ENCODE measurements around the gene SLC37A1.

Gene SLC37A1

GRCh38 chr21:42555756-42556438 lies 42.2 kb downstream of the SLC37A1 start:
- Mint-ChIP-seq H3K27ac (peak overlapping the region in 1 of 3 experiments; percentile 73), H3K36me3 (ENCODE audit: low read depth) (peaks cover 4% of the 10 kb centered on the region), H3K4me1 (no peaks in the 10 kb centered on the region), H3K4me3 (no peak overlapping the region), H3K27me3 (ENCODE audit: low read depth) (peaks cover 16% of the 10 kb centered on the region), H3K9me3 (no peaks in the 10 kb centered on the region)
- no peak for TF ChIP-seq CTCF (IDR thresholded peaks at IDR 0.05; ENCODE audit: unreplicated experiment in 3 of 3)

- H3K36me3 Mint-ChIP-seq (ENCODE audit: low read depth), result no peaks in the 10 kb centered on the region
- peaks cover 22% of the 10 kb centered on the region for H3K27me3 Mint-ChIP-seq (ENCODE audit: low read depth)
- TF ChIP-seq CTCF (IDR thresholded peaks at IDR 0.05; ENCODE audit: unreplicated experiment in 3 of 3), result no peak
- H3K4me3 Mint-ChIP-seq, result no peak overlapping the region
- no peaks in the 10 kb centered on the region for H3K4me1 Mint-ChIP-seq
- H3K9me3 Mint-ChIP-seq, result no peaks in the 10 kb centered on the region
- peak overlapping the region in 1 of 3 experiments; percentile 76 for H3K27ac Mint-ChIP-seq
These were observed 42.8 kb downstream of the SLC37A1 start for GRCh38 chr21:42556476-42556875.

GRCh38 chr21:42556960-42557359 lies 43.3 kb downstream of the SLC37A1 start:
- H3K9me3 Mint-ChIP-seq, result no peaks in the 10 kb centered on the region
- no peaks in the 10 kb centered on the region for H3K36me3 Mint-ChIP-seq (ENCODE audit: low read depth)
- H3K4me3 Mint-ChIP-seq, result no peak overlapping the region
- peaks cover 22% of the 10 kb centered on the region for H3K27me3 Mint-ChIP-seq (ENCODE audit: low read depth)
- peaks cover 2% of the 10 kb centered on the region for H3K4me1 Mint-ChIP-seq
- TF ChIP-seq CTCF (IDR thresholded peaks at IDR 0.05; ENCODE audit: unreplicated experiment in 3 of 3), result no peak
- peak overlapping the region in 1 of 3 experiments; percentile 76 for H3K27ac Mint-ChIP-seq

- Mint-ChIP-seq H3K9me3 (no peaks in the 10 kb centered on the region), H3K4me1 (peaks cover 7% of the 10 kb centered on the region), H3K4me3 (no peak overlapping the region), H3K36me3 (ENCODE audit: low read depth) (no peaks in the 10 kb centered on the region), H3K27me3 (ENCODE audit: low read depth) (peaks cover 21% of the 10 kb centered on the region), H3K27ac (peak overlapping the region in 1 of 3 experiments; percentile 76)
- TF ChIP-seq CTCF (IDR thresholded peaks at IDR 0.05; ENCODE audit: unreplicated experiment in 3 of 3), result no peak
These were observed 43.8 kb downstream of the SLC37A1 start for GRCh38 chr21:42557420-42557819.

GRCh38 chr21:42558368-42558767 lies 44.7 kb downstream of the SLC37A1 start:
- H3K9me3 Mint-ChIP-seq, result no peaks in the 10 kb centered on the region
- peaks cover 10% of the 10 kb centered on the region for H3K4me1 Mint-ChIP-seq
- peak overlapping the region in 1 of 3 experiments; percentile 83 for H3K27ac Mint-ChIP-seq
- TF ChIP-seq CTCF (IDR thresholded peaks at IDR 0.05; ENCODE audit: unreplicated experiment in 3 of 3), result no peak
- peaks cover 24% of the 10 kb centered on the region for H3K27me3 Mint-ChIP-seq (ENCODE audit: low read depth)
- H3K4me3 Mint-ChIP-seq, result no peak overlapping the region
- no peaks in the 10 kb centered on the region for H3K36me3 Mint-ChIP-seq (ENCODE audit: low read depth)

GRCh38 chr21:42558846-42559245 lies 45.2 kb downstream of the SLC37A1 start:
- H3K9me3 Mint-ChIP-seq, result no peaks in the 10 kb centered on the region
- H3K4me1 Mint-ChIP-seq, result peaks cover 14% of the 10 kb centered on the region
- peak overlapping the region in 1 of 3 experiments; percentile 83 for H3K27ac Mint-ChIP-seq
- H3K36me3 Mint-ChIP-seq (ENCODE audit: low read depth), result no peaks in the 10 kb centered on the region
- peaks cover 26% of the 10 kb centered on the region for H3K27me3 Mint-ChIP-seq (ENCODE audit: low read depth)
- no peak overlapping the region for H3K4me3 Mint-ChIP-seq
- TF ChIP-seq CTCF (IDR thresholded peaks at IDR 0.05; ENCODE audit: unreplicated experiment in 3 of 3), result no peak
